GM12875 (cell line): ENCODE results near the gene NUP133.
"Not testable (repeated sequence)": the region's sequence is repeated elsewhere in the genome, so short reads cannot be mapped to it uniquely, and the experiment has no call there.

Experiments
- H3K4me3 ChIP-seq: one replicate; pipeline ENCODE4 v1.5.1; 2011; ENCODE audit warnings: low read depth, low read length, control low read depth
- CTCF ChIP-seq: IDR thresholded peaks from 2 replicates; pipeline ENCODE4 v1.5.1; 2011; ENCODE audit warnings: low read depth, mild to moderate bottlenecking, control low read depth, inconsistent platforms, low read length, moderate library complexity, borderline replicate concordance; ENCODE audit not compliant: insufficient read depth

The NUP133 gene

GRCh38 chr1:229420224-229420623, 87.9 kb downstream of the NUP133 start:
- no peak for TF ChIP-seq CTCF
- H3K4me3 ChIP-seq = no peak overlapping the region

- H3K4me3 ChIP-seq = not testable (repeated sequence)
These were observed 89.6 kb downstream of the NUP133 start for GRCh38 chr1:229418586-229418985.

DNA sequence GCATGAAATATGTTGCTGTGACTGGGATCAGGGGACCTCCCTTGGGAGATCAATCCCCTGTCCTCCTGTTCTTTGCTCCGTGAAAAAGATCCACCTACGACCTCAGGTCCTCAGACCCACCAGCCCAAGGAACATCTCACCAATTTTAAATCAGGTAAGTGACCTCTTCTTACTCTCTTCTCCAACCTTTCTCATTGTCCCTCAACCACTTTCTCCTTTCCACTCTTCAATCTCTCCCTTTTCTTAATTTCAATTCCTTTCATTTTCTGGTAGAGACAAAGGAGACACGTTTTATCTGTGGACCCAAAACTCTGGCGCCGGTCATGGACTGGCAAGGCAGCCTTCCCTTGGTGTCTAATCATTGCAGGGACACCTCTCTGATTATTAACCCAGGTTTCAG, 95.3 kb downstream of the NUP133 start:
- H3K4me3 ChIP-seq = not testable (repeated sequence)

GRCh38 chr1:229412056-229412455, 96.1 kb downstream of the NUP133 start:
- no peak for TF ChIP-seq CTCF
- H3K4me3 ChIP-seq = no peak overlapping the region

GRCh38 chr1:229411434-229412055, 96.6 kb downstream of the NUP133 start:
- TF ChIP-seq CTCF = no peak
- H3K4me3 ChIP-seq = no peak overlapping the region

DNA sequence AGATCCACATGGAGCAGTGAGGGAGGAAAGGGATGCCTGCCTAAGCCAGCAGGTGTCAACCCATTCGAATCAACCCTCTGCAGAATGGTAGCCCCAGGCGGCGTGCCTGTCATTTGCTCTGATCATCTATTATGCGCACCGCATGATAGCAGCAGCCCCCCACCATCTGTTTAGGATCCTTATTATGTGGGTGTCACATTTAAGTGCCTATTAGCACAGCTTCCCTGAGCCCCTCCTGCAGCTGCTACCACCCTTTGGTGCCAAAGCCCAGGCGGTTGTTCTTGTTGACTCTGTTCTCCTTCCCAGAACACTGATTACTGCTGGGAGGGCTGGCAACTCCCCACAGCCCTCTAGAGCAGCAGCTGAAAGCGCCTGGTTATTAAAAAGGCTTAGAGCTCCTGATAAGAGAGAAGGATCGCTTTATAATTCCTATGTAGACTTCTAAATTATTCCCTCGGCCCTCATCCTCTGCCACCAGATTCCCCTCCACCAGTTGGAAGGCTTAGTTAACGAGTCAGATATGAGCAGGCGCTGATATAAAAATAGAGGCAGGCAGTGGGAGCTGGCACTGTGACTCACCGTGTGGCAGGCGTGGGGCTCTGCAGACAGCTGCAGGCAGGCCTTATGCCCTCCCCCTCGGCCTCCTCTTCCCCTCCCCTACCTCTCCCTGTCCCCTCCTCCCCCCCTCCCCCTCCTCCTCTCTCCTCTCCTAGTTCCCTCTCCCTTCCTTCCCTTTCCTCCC, 97.3 kb downstream of the NUP133 start:
- no peak for TF ChIP-seq CTCF
- H3K4me3 ChIP-seq = no peak overlapping the region

DNA sequence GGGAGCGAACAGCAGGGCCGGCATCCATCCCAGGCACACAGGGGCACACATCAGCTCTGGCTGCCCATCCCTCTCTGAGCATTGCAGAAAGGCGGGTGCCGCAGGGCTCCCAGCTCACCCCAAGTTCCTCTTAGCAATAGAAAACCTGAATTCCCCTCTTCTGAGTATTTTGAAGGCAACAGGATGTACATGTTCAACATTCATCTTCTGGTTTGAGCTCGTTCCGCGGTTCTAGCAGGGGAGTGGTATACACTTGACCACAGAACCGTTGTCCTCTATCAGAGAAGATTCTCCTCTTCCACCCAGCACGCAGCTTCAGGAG, 97.8 kb downstream of the NUP133 start:
- no peak for TF ChIP-seq CTCF
- H3K4me3 ChIP-seq = no peak overlapping the region

- no peak for TF ChIP-seq CTCF
These were observed 98.3 kb downstream of the NUP133 start for GRCh38 chr1:229409616-229410369.

More at GRCh38 chr1:229409616-229410369, 98.3 kb downstream of the NUP133 start:
- H3K4me3 ChIP-seq = no peak overlapping the region
